HG03039 (cell line): ENCODE data around the gene OR2A1.
"Not testable (repeated sequence)": the region's sequence is repeated elsewhere in the genome, so short reads cannot be mapped to it uniquely, and the experiment has no call there.

Source experiments
- ATAC-seq: cut with Tn5 transposase; IDR thresholded peaks from one replicate; pipeline ENCODE4 v1.9.1; 2021; ENCODE audit warnings: mild to moderate bottlenecking, moderate library complexity; ENCODE audit not compliant: unreplicated experiment

OR2A1 gene

GRCh38 chr7:144311872-144312469 lies at the start of gene OR2A1:
OR2A1 (plus strand) TSS chr7:144312419; CDS start chr7:144318125, 5,706 bp downstream.
- not testable (repeated sequence) for ATAC-seq

GRCh38 chr7:144264692-144265091 lies 47.5 kb upstream of the OR2A1 start, which contains the start of gene OR2A7:
OR2A7 (minus strand) TSS chr7:144264792; CDS start chr7:144259628, 5,164 bp downstream.
- ATAC-seq: not testable (repeated sequence)

- not testable (repeated sequence) for ATAC-seq
Observed at GRCh38 chr7:144269188-144269587, 43.0 kb upstream of the OR2A1 start, which contains the start of gene CTAGE8. CTAGE8 (minus strand) TSS chr7:144269288; CDS start chr7:144269250, 38 bp downstream.

- ATAC-seq: not testable (repeated sequence)
Observed at GRCh38 chr7:144275281-144275680, 36.9 kb upstream of the OR2A1 start.

- ATAC-seq: not testable (repeated sequence)
Observed at GRCh38 chr7:144280010-144280409, 32.2 kb upstream of the OR2A1 start.

- not testable (repeated sequence) for ATAC-seq
Observed at GRCh38 chr7:144281981-144282380, 30.2 kb upstream of the OR2A1 start.

GRCh38 chr7:144282490-144282889 lies 29.7 kb upstream of the OR2A1 start:
- ATAC-seq: not testable (repeated sequence)

GRCh38 chr7:144283716-144284115 lies 28.5 kb upstream of the OR2A1 start:
- not testable (repeated sequence) for ATAC-seq

- ATAC-seq: not testable (repeated sequence)
Observed at GRCh38 chr7:144287171-144287784, 24.9 kb upstream of the OR2A1 start.

- not testable (repeated sequence) for ATAC-seq
Observed at GRCh38 chr7:144291607-144292006, 20.6 kb upstream of the OR2A1 start.

GRCh38 chr7:144292384-144293161 lies 19.6 kb upstream of the OR2A1 start:
- ATAC-seq: not testable (repeated sequence)

- peak; percentile 75 for ATAC-seq
Observed at GRCh38 chr7:144293794-144294499, 18.3 kb upstream of the OR2A1 start.

GRCh38 chr7:144302578-144303303 lies 9.5 kb upstream of the OR2A1 start:
- not testable (repeated sequence) for ATAC-seq

GRCh38 chr7:144303607-144304006 lies 8.6 kb upstream of the OR2A1 start:
- not testable (repeated sequence) for ATAC-seq

GRCh38 chr7:144305156-144305555 lies 7.1 kb upstream of the OR2A1 start:
- ATAC-seq: not testable (repeated sequence)

GRCh38 chr7:144309702-144310101 lies 2.5 kb upstream of the OR2A1 start:
- not testable (repeated sequence) for ATAC-seq

- ATAC-seq: not testable (repeated sequence)
Observed at GRCh38 chr7:144311218-144311617, 1.0 kb upstream of the OR2A1 start.

GRCh38 chr7:144317537-144317936 lies 5.3 kb downstream of the OR2A1 start:
- ATAC-seq: not testable (repeated sequence)

- not testable (repeated sequence) for ATAC-seq
Observed at GRCh38 chr7:144319547-144319946, 7.3 kb downstream of the OR2A1 start.

- ATAC-seq: not testable (repeated sequence)
Observed at GRCh38 chr7:144321677-144322206, 9.5 kb downstream of the OR2A1 start.
